Esophagus (tissue), 2 donors: ENCODE measurements around the gene WNT2B. TPM values are rescaled to one million over a fixed set of nuclear protein-coding genes. Genes with fewer than 3 reads are reported as not detected.
A peak's percentile ranks its signal among the peaks of the same experiment; 100 is the strongest.
"Not testable (repeated sequence)": the region's sequence is repeated elsewhere in the genome, so short reads cannot be mapped to it uniquely, and the experiment has no call there.

Experiments
- H3K27ac ChIP-seq, 2 donors: one replicate each; pipeline ENCODE4 v1.5.1; 2013; ENCODE audit warnings: low read depth in 2 of 2, mild to moderate bottlenecking in 2 of 2, inconsistent platforms in 1 of 2, low read length in 1 of 2, moderate library complexity in 1 of 2
- H3K27me3 ChIP-seq, 2 donors: one replicate each; pipeline ENCODE4 v1.6.1; 2013; ENCODE audit warnings: low read length in 2 of 2, control low read depth in 1 of 2, mild to moderate bottlenecking in 1 of 2; ENCODE audit not compliant: insufficient read depth in 2 of 2, control insufficient read depth in 1 of 2
- H3K36me3 ChIP-seq, 2 donors: one replicate each; pipeline ENCODE4 v1.6.1; 2013; ENCODE audit warnings: low read length in 1 of 2; ENCODE audit not compliant: control insufficient read depth in 2 of 2, insufficient read depth in 2 of 2
- H3K4me1 ChIP-seq, 2 donors: one replicate each; pipeline ENCODE4 v1.6.1; 2013; ENCODE audit warnings: low read length in 1 of 2; ENCODE audit not compliant: control insufficient read depth in 2 of 2, insufficient read depth in 2 of 2
- H3K4me3 ChIP-seq, 2 donors: one replicate each; pipeline ENCODE4 v1.5.1; 2013; ENCODE audit warnings: low read length in 2 of 2, mild to moderate bottlenecking in 2 of 2, low read depth in 1 of 2, moderate library complexity in 1 of 2
- H3K9me3 ChIP-seq, 2 donors: one replicate each; pipeline ENCODE4 v1.6.1; 2013; ENCODE audit warnings: mild to moderate bottlenecking in 2 of 2, low read depth in 1 of 2, low read length in 1 of 2, moderate library complexity in 1 of 2; ENCODE audit not compliant: control insufficient read depth in 2 of 2, insufficient read depth in 1 of 2
- WGBS, 2 donors: extraction: QIAGEN DNeasy Blood & Tissue Kit; methylation state at CpG; one replicate each; pipeline ENCODE4 v1.1.7; 2013; 5-methylcytosine and 5-hydroxymethylcytosine counted together
- polyA plus RNA-seq, 2 donors: library from polyadenylated mRNA; stranded (reverse); fragments of 200-250 nt; gene quantifications; one replicate each; pipeline ENCODE4 v1.2.3, GENCODE V29; 2013
- donor health status: healthy with polysubstance abuse.
- donor health status: Bipolar disorder and iron deficiency.

The WNT2B gene
- polyA plus RNA-seq, 2 donors, result 2.2 to 3.2 TPM

- H3K9me3 ChIP-seq, result peaks cover 3 to 5% of the 10 kb centered on the region in 2 donors
- H3K4me3 ChIP-seq, result no peak overlapping the region
- H3K36me3 ChIP-seq, result no peaks in the 10 kb centered on the region
- H3K4me1 ChIP-seq, result no peaks in the 10 kb centered on the region
- H3K27me3 ChIP-seq, result no peaks in the 10 kb centered on the region
- no peak overlapping the region for H3K27ac ChIP-seq
- 96 to 98% methylated on average over 1 of the region's 1 CpG for WGBS, 2 donors
These were observed 36.6 kb upstream of the WNT2B start for GRCh38 chr1:112472142-112472541.

DNA sequence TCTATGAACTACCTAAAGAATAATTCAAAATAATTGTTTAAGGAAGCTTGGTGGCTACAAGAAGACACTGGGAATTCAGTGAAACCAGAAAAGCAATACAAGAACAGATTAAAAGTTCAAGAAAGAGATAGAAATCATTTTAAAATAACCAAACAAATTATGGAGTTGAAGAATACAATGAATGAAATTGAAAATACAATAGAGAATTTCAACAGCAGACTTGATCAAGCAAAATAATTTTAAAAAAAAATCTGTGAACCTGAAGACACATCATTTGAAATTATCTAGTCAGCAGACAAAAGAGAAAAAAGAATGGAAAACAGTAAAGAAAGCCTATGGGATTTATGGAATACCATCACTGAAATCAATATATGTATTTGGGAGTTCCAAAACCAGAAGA lies 31.2 kb upstream of the WNT2B start:
- H3K9me3 ChIP-seq, result peaks cover 4 to 9% of the 10 kb centered on the region in 2 donors

GRCh38 chr1:112478314-112478713 lies 30.5 kb upstream of the WNT2B start:
- Histone ChIP-seq H3K27me3 (no peaks in the 10 kb centered on the region), H3K9me3 (peaks cover 4 to 9% of the 10 kb centered on the region in 2 donors), H3K4me3 (no peak overlapping the region), H3K27ac (no peak overlapping the region), H3K4me1 (no peaks in the 10 kb centered on the region), H3K36me3 (no peaks in the 10 kb centered on the region)
- WGBS, 2 donors, result 98% methylated on average over 1 of the region's 1 CpG

More for the DNA sequence above, 31.2 kb upstream of the WNT2B start:
- H3K4me1 ChIP-seq, result no peaks in the 10 kb centered on the region
- no peak overlapping the region for H3K4me3 ChIP-seq
- no peak overlapping the region for H3K27ac ChIP-seq
- no peaks in the 10 kb centered on the region for H3K27me3 ChIP-seq
- H3K36me3 ChIP-seq, result no peaks in the 10 kb centered on the region

- not testable (repeated sequence) for H3K27me3 ChIP-seq, H3K4me1 ChIP-seq, H3K36me3 ChIP-seq, H3K4me3 ChIP-seq, H3K27ac ChIP-seq, H3K9me3 ChIP-seq
- WGBS, 2 donors, result 94 to 96% methylated on average over 1 of the region's 1 CpG
These were observed 22.7 kb upstream of the WNT2B start for GRCh38 chr1:112486063-112486462.

- H3K9me3 ChIP-seq, H3K27me3 ChIP-seq, H3K4me3 ChIP-seq, H3K36me3 ChIP-seq, H3K4me1 ChIP-seq, H3K27ac ChIP-seq: not testable (repeated sequence)
- WGBS, 2 donors, result 81 to 88% methylated on average over 6 of the region's 6 CpGs
These were observed 21.1 kb upstream of the WNT2B start for GRCh38 chr1:112487686-112488085.

DNA sequence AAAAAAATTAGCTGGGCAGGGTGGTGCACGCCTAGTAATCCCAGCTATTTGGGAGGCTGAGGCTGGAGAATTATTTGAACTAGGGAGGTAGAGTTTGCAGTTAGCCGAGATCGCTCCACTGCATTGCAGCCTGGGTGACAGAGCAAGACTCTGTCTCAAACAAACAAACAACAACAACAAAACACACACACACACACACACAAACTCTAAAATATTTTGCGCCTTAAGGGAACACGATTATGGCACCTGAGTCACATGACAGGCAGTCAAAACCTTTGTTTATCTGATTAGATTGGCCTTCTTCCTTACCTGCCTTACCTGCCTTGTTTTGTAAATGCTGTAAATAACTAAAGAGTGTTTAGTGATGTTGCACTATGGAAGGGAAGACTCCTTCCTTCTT lies 20.6 kb upstream of the WNT2B start:
- Histone ChIP-seq H3K27me3 (no peaks in the 10 kb centered on the region), H3K27ac (no peak overlapping the region), H3K4me1 (no peaks in the 10 kb centered on the region), H3K4me3 (no peak overlapping the region), H3K9me3 (no peaks in the 10 kb centered on the region), H3K36me3 (no peaks in the 10 kb centered on the region)
- 91 to 97% methylated on average over 5 of the region's 5 CpGs for WGBS, 2 donors

- Histone ChIP-seq H3K4me3 (no peak overlapping the region), H3K36me3 (no peaks in the 10 kb centered on the region), H3K27me3 (no peaks in the 10 kb centered on the region), H3K4me1 (no peaks in the 10 kb centered on the region), H3K9me3 (no peaks in the 10 kb centered on the region), H3K27ac (no peak overlapping the region)
- 79 to 86% methylated on average over 1 of the region's 1 CpG for WGBS, 2 donors
These were observed 16.7 kb upstream of the WNT2B start for GRCh38 chr1:112492076-112492475.

GRCh38 chr1:112493351-112493750 lies 15.4 kb upstream of the WNT2B start:
- no peaks in the 10 kb centered on the region for H3K36me3 ChIP-seq
- H3K4me1 ChIP-seq, result no peaks in the 10 kb centered on the region
- H3K27me3 ChIP-seq, result no peaks in the 10 kb centered on the region
- 80 to 88% methylated on average over 6 of the region's 6 CpGs for WGBS, 2 donors
- H3K9me3 ChIP-seq, result no peaks in the 10 kb centered on the region
- no peak overlapping the region for H3K4me3 ChIP-seq
- no peak overlapping the region for H3K27ac ChIP-seq

DNA sequence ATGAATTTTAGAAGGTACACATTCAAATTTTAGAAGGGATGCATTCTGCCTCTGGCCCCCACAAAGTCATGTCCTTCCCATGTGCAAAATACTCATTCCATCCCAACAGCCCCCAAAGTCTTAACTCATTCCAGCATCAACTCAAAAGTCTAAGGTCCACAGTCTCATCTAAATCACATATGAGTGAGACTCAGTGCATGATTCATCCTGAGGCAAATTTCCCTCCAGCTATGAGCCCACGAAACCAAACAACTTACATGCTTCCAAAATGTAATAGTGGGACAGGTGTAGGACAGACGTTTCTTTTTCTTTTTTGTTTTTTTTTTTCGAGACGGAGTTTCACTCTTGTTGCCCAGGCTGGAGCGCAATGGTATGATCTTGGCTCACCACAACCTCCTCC lies 12.5 kb upstream of the WNT2B start:
- Histone ChIP-seq H3K4me3 (no peak overlapping the region), H3K27ac (no peak overlapping the region), H3K9me3 (no peaks in the 10 kb centered on the region), H3K36me3 (no peaks in the 10 kb centered on the region), H3K4me1 (no peaks in the 10 kb centered on the region), H3K27me3 (no peaks in the 10 kb centered on the region)
- 75 to 83% methylated on average over 5 of the region's 5 CpGs for WGBS, 2 donors

GRCh38 chr1:112501810-112502641 lies 6.7 kb upstream of the WNT2B start:
- 3 to 4% methylated on average over 65 of the region's 65 CpGs for WGBS, 2 donors
- Histone ChIP-seq H3K4me3 (peak overlapping the region; percentile 60 to 67), H3K27me3 (no peaks in the 10 kb centered on the region), H3K27ac (peak overlapping the region; percentile 15 to 24), H3K36me3 (no peaks in the 10 kb centered on the region), H3K9me3 (no peaks in the 10 kb centered on the region), H3K4me1 (peaks cover 0 to 2% of the 10 kb centered on the region in 2 donors)
